Measurements from ENCODE around the gene ABHD12.

GRCh38 chr20:25291432-25292133 is 99.1 kb downstream of the ABHD12 start:
- TF ChIP-seq CTCF (IDR thresholded peaks at IDR 0.05; ENCODE audit: borderline replicate concordance, extremely low read depth, low read length, poor library complexity, severe bottlenecking) (no peak), EZH2 (IDR thresholded peaks at IDR 0.05; ENCODE audit: borderline replicate concordance, low read depth, low read length, severe bottlenecking) (no peak)

All from DND-41 (cell line).